Activated CD4-positive, alpha-beta memory T cell treated with anti-CD3 and anti-CD28 coated beads for 36 hours (primary cell): Measurements from ENCODE around the gene SLC45A2. TPM values are rescaled to one million over a fixed set of nuclear protein-coding genes. Genes with fewer than 3 reads are reported as not detected.

Experiments used
- CTCF ChIA-PET: fragments of 350-600 bp; sonication (Branson Sonifier 250); formaldehyde crosslinking; loops from one replicate; lab custom pipeline; 2021; ENCODE audit warnings: antibody characterized with exemption, inconsistent platforms; lab: Charles Lee
- POLR2A ChIA-PET: fragments of 350-600 bp; sonication (Branson Sonifier 250); formaldehyde crosslinking; loops from one replicate; lab custom pipeline; 2021; ENCODE audit warnings: antibody characterized with exemption; lab: Charles Lee
- DNase-seq: peaks from one replicate; pipeline ENCODE4 v3.0.0-alpha.2; 2020
- H3K27ac Mint-ChIP-seq: one replicate; pipeline ENCODE4 v1.8.0; 2021; ENCODE audit warnings: mixed read lengths
- H3K27me3 Mint-ChIP-seq: one replicate; pipeline ENCODE4 v1.8.0; 2021; ENCODE audit warnings: mixed read lengths
- H3K36me3 Mint-ChIP-seq: one replicate; pipeline ENCODE4 v1.8.0; 2021; ENCODE audit warnings: mixed read lengths
- H3K4me1 Mint-ChIP-seq: one replicate; pipeline ENCODE4 v1.8.0; 2021; ENCODE audit warnings: low read depth, mixed read lengths
- H3K4me3 Mint-ChIP-seq: one replicate; pipeline ENCODE4 v1.8.0; 2021; ENCODE audit warnings: mild to moderate bottlenecking, mixed read lengths
- H3K9me3 Mint-ChIP-seq: one replicate; pipeline ENCODE4 v1.8.0; 2021; ENCODE audit warnings: mixed read lengths
- intact Hi-C: fragments of 100-400 bp; cut with micrococcal nuclease; formaldehyde crosslinking; loops from one replicate; pipeline ENCODE4 v1.15.1; 2023
- total RNA-seq, 2 experiments: library from RNA; stranded (reverse); gene quantifications; one replicate each; pipeline ENCODE4 v1.2.3, GENCODE V29; 2021

The SLC45A2 gene
- total RNA-seq, 2 experiments from 2014 or later: not detected

- no peak overlapping the region for H3K27ac Mint-ChIP-seq
- H3K36me3 Mint-ChIP-seq: peaks cover 3% of the 10 kb centered on the region
- POLR2A ChIA-PET: no interaction called here
- H3K9me3 Mint-ChIP-seq: peaks cover 41% of the 10 kb centered on the region
- no peak for DNase-seq
- CTCF ChIA-PET: no interaction called here
- H3K27me3 Mint-ChIP-seq: peaks cover 1% of the 10 kb centered on the region
- intact Hi-C loops: no loop called here
- H3K4me3 Mint-ChIP-seq: no peak overlapping the region
- no peaks in the 10 kb centered on the region for H3K4me1 Mint-ChIP-seq
Measured at GRCh38 chr5:33905381-33905780, 79.1 kb downstream of the SLC45A2 start.

GRCh38 chr5:33903118-33903517 is 81.4 kb downstream of the SLC45A2 start:
- no peaks in the 10 kb centered on the region for H3K27me3 Mint-ChIP-seq
- H3K27ac Mint-ChIP-seq: no peak overlapping the region
- H3K4me3 Mint-ChIP-seq: no peak overlapping the region
- peaks cover 4% of the 10 kb centered on the region for H3K4me1 Mint-ChIP-seq
- no peak for DNase-seq
- ChIA-PET POLR2A (no interaction called here), CTCF (no interaction called here)
- H3K9me3 Mint-ChIP-seq: peaks cover 32% of the 10 kb centered on the region
- intact Hi-C loops: no loop called here
- H3K36me3 Mint-ChIP-seq: peaks cover 1% of the 10 kb centered on the region

GRCh38 chr5:33901156-33901555 is 83.3 kb downstream of the SLC45A2 start:
- intact Hi-C loops: no loop called here
- peaks cover 15% of the 10 kb centered on the region for H3K9me3 Mint-ChIP-seq

More at GRCh38 chr5:33901156-33901555, 83.3 kb downstream of the SLC45A2 start:
- no peak overlapping the region for H3K4me3 Mint-ChIP-seq
- CTCF ChIA-PET: no interaction called here
- H3K4me1 Mint-ChIP-seq: peaks cover 4% of the 10 kb centered on the region
- H3K36me3 Mint-ChIP-seq: peaks cover 1% of the 10 kb centered on the region
- no peak for DNase-seq
- no peaks in the 10 kb centered on the region for H3K27me3 Mint-ChIP-seq
- POLR2A ChIA-PET: no interaction called here
- H3K27ac Mint-ChIP-seq: no peak overlapping the region

Other genes starting within 250 kb of the SLC45A2 start
- gene ADAMTS12, start 92.7 kb downstream of the SLC45A2 start, total RNA-seq: not detected
- not detected for gene RXFP3, start 48.3 kb downstream of the SLC45A2 start, total RNA-seq
- gene AMACR, start 23.4 kb upstream of the SLC45A2 start, total RNA-seq: 10 to 100 TPM; 11.5 TPM
- gene C1QTNF3, start 58.5 kb upstream of the SLC45A2 start, total RNA-seq: 1 to 10 TPM; 2.5 to 2.6 TPM